GM12878 (cell line): ENCODE results near the gene P2RX1. TPM values are rescaled to one million over a fixed set of nuclear protein-coding genes. Genes with fewer than 3 reads are reported as not detected.

ENCODE experiments used
- ASH2L ChIP-seq: fragments of 300-600, 200-600 bp; sonication (generic); IDR thresholded peaks from 2 replicates; pipeline ENCODE4 v1.6.1; 2017; ENCODE audit warnings: low read depth, mild to moderate bottlenecking, borderline replicate concordance
- BCLAF1 ChIP-seq: fragments of 450-650 bp; IDR thresholded peaks from 2 replicates; pipeline ENCODE4 v1.6.1; 2017; ENCODE audit warnings: antibody characterized with exemption, mild to moderate bottlenecking, moderate library complexity
- BRCA1 ChIP-seq: IDR thresholded peaks from 2 replicates; pipeline ENCODE4 v1.6.1; 2011; ENCODE audit warnings: low read depth, low read length, improper control_type of control experiment
- CEBPB ChIP-seq, 2 experiments: fragments of 150-350 bp in 1 of 2; IDR thresholded peaks; 2 replicates each; pipeline ENCODE4 v1.6.1; 2012 to 2014; ENCODE audit warnings: low read depth in 2 of 2, low read length in 2 of 2, borderline replicate concordance in 1 of 2, inconsistent platforms in 1 of 2
- EED ChIP-seq: sonication (generic); IDR thresholded peaks from 2 replicates; pipeline ENCODE4 v1.6.1; 2016; ENCODE audit warnings: antibody characterized with exemption, low read depth
- HDAC2 ChIP-seq: fragments of 200-600 bp; sonication (generic); IDR thresholded peaks from 2 replicates; pipeline ENCODE4 v1.6.1; 2017
- HDAC6 ChIP-seq: fragments of 200-600 bp; sonication (generic); IDR thresholded peaks from one replicate; pipeline ENCODE4 v1.8.0; 2017; ENCODE audit warnings: antibody characterized with exemption; ENCODE audit not compliant: unreplicated experiment
- HDGF ChIP-seq: fragments of 450-650 bp; IDR thresholded peaks from 2 replicates; pipeline ENCODE4 v1.6.1; 2016; ENCODE audit warnings: antibody characterized with exemption
- NR2C2 ChIP-seq: IDR thresholded peaks from 2 replicates; pipeline ENCODE4 v1.6.1; 2011; ENCODE audit warnings: borderline replicate concordance, low read depth; ENCODE audit not compliant: control insufficient read depth, insufficient read length
- POLR2AphosphoS2 ChIP-seq: IDR thresholded peaks from 2 replicates; pipeline ENCODE4 v1.6.1; 2011; ENCODE audit warnings: low read depth, mild to moderate bottlenecking, low read length, improper control_type of control experiment, moderate library complexity
- RAD51 ChIP-seq: fragments of 450-650 bp; IDR thresholded peaks from 2 replicates; pipeline ENCODE4 v1.6.1; 2016; ENCODE audit warnings: moderate library complexity, mild to moderate bottlenecking, inconsistent platforms
- STAT3 ChIP-seq: IDR thresholded peaks from 2 replicates; pipeline ENCODE4 v1.6.1; 2011; ENCODE audit warnings: low read depth, low read length, improper control_type of control experiment
- ZNF217 ChIP-seq: fragments of 450-650 bp; IDR thresholded peaks from 2 replicates; pipeline ENCODE4 v1.6.1; 2017; ENCODE audit warnings: antibody characterized with exemption, mild to moderate bottlenecking
- ZNF274 ChIP-seq: IDR thresholded peaks from one replicate; pipeline ENCODE4 v1.8.0; 2011; ENCODE audit not compliant: insufficient read length, insufficient read depth
- polyA plus RNA-seq, 11 experiments: library from polyadenylated mRNA; depleted of rRNA in 4 of 11; unstranded in 6 of 11; stranded (reverse) in 5 of 11; fragments of >200 nt; fragmentation: Nextera tagmentation in 4 of 11; fragmentation: Illumina TruSeq in 1 of 11; extraction: Ambion mirVana in 4 of 11; extraction: Trizol in 1 of 11; gene quantifications; 1 replicate in 1 of 11; 2 replicates in 10 of 11; pipeline versions ENCODE4 v1.2.1 to v1.2.3, GENCODE V29; 2011 to 2016; ENCODE audit warnings: inconsistent platforms in 2 of 11, missing spikeins in 2 of 11, low read depth in 1 of 11
- total RNA-seq, 4 experiments: library from RNA; depleted of rRNA in 3 of 4; stranded (reverse); fragments of >200 nt in 3 of 4; fragmentation: Illumina TruSeq in 1 of 4; extraction: Trizol in 1 of 4; gene quantifications; 2 replicates each; pipeline versions ENCODE4 v1.2.1 to v1.2.3, GENCODE V29; 2013 to 2021
- TF ChIP-seq, protein P1 (sequence below): fragments of 450-650 bp; IDR thresholded peaks from 2 replicates; pipeline ENCODE4 v1.6.1; 2017; ENCODE audit warnings: mild to moderate bottlenecking, low read depth, inconsistent platforms; ENCODE audit not compliant: poor library complexity, severe bottlenecking
- TF ChIP-seq, protein P2 (sequence below): IDR thresholded peaks from 2 replicates; pipeline ENCODE4 v1.6.1; 2012; ENCODE audit warnings: low read depth, low read length, improper control_type of control experiment

The P2RX1 gene
- total and polyA plus RNA-seq, 10 of the 15 experiments (the other 5 are each of a cell fraction or from before 2014, with no cell fraction given), result 0.12 to 6.2 (median 3.4) TPM

GRCh38 chr17:3914312-3914670 is 2.0 kb downstream of the P2RX1 start (continued):
- TF ChIP-seq EED, result no peak; the same call in none of the 2 replicates
- TF ChIP-seq BCLAF1, result no peak
- TF ChIP-seq HDGF, result peak; percentile 49
- no peak for TF ChIP-seq ZNF274
- TF ChIP-seq NR2C2, result no peak
- TF ChIP-seq RAD51, result no peak
- TF ChIP-seq, protein P1, sequence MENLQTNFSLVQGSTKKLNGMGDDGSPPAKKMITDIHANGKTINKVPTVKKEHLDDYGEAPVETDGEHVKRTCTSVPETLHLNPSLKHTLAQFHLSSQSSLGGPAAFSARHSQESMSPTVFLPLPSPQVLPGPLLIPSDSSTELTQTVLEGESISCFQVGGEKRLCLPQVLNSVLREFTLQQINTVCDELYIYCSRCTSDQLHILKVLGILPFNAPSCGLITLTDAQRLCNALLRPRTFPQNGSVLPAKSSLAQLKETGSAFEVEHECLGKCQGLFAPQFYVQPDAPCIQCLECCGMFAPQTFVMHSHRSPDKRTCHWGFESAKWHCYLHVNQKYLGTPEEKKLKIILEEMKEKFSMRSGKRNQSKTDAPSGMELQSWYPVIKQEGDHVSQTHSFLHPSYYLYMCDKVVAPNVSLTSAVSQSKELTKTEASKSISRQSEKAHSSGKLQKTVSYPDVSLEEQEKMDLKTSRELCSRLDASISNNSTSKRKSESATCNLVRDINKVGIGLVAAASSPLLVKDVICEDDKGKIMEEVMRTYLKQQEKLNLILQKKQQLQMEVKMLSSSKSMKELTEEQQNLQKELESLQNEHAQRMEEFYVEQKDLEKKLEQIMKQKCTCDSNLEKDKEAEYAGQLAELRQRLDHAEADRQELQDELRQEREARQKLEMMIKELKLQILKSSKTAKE, result no peak
- TF ChIP-seq ZNF217, result no peak
- TF ChIP-seq POLR2AphosphoS2, result no peak; the same call in 1 of the 2 replicates
- TF ChIP-seq HDAC2, result no peak
- no peak for TF ChIP-seq BRCA1
- TF ChIP-seq CEBPB (IDR thresholded peaks at IDR 0.05; ENCODE audit: borderline replicate concordance in 1 of 2, low read depth in 2 of 2, low read length in 2 of 2), result no peak
- TF ChIP-seq, protein P2, sequence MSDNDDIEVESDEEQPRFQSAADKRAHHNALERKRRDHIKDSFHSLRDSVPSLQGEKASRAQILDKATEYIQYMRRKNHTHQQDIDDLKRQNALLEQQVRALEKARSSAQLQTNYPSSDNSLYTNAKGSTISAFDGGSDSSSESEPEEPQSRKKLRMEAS, result no peak
- TF ChIP-seq ASH2L, result no peak
- no peak for TF ChIP-seq STAT3
- TF ChIP-seq HDAC6, result no peak
- TF ChIP-seq, all 136 proteins: peak for 13
